Fibroblast of the conjunctiva (primary cell): ENCODE results near the gene ZNF526.

Experiments used
- DNase-seq: peaks from one replicate; pipeline ENCODE4 v3.0.0-alpha.2; 2010; ENCODE audit warnings: low read depth

The ZNF526 gene

GRCh38 chr19:42197375-42197817 is 22.7 kb upstream of the ZNF526 start:
- no peak for DNase-seq

- DNase-seq = no peak
These were observed 21.3 kb upstream of the ZNF526 start for GRCh38 chr19:42198676-42199439.

GRCh38 chr19:42199440-42200115 is 20.5 kb upstream of the ZNF526 start:
- DNase-seq = no peak

- no peak for DNase-seq
These were observed 19.9 kb upstream of the ZNF526 start for GRCh38 chr19:42200116-42200715.

GRCh38 chr19:42201489-42202289 is 18.4 kb upstream of the ZNF526 start:
- DNase-seq = no peak

GRCh38 chr19:42202290-42202880 is 17.7 kb upstream of the ZNF526 start:
- DNase-seq = no peak

- DNase-seq = no peak
These were observed 16.4 kb upstream of the ZNF526 start for GRCh38 chr19:42203700-42204099.

- no peak for DNase-seq
These were observed 15.4 kb upstream of the ZNF526 start for GRCh38 chr19:42204664-42205063.

- no peak for DNase-seq
These were observed 13.0 kb upstream of the ZNF526 start for GRCh38 chr19:42206871-42207755.

- no peak for DNase-seq
These were observed 12.3 kb upstream of the ZNF526 start for GRCh38 chr19:42207767-42208271.

- no peak for DNase-seq
These were observed 11.5 kb upstream of the ZNF526 start for GRCh38 chr19:42208612-42209011.

- no peak for DNase-seq
These were observed 7.2 kb upstream of the ZNF526 start for GRCh38 chr19:42212886-42213285.

GRCh38 chr19:42214810-42215485 is 5.2 kb upstream of the ZNF526 start:
- DNase-seq = no peak

GRCh38 chr19:42216653-42217519 is 3.2 kb upstream of the ZNF526 start:
- DNase-seq = no peak

- peak; percentile 95 for DNase-seq
These were observed 2.3 kb upstream of the ZNF526 start, which contains the start of gene DEDD2 for GRCh38 chr19:42217520-42218437. TSS of gene DEDD2 (minus strand) at chr19:42217677. CDS start at chr19:42217007, 670 bp downstream.

GRCh38 chr19:42220751-42221097 is 612 bp downstream of the ZNF526 start:
- DNase-seq = no peak

- DNase-seq = no peak
These were observed 5.0 kb downstream of the ZNF526 start for GRCh38 chr19:42224940-42225717.
